GM12874 (cell line): Measurements from ENCODE around the gene CCDC102A.

ENCODE experiments used
- CTCF ChIP-seq: IDR thresholded peaks from 2 replicates; pipeline ENCODE4 v1.5.1; 2011; ENCODE audit warnings: low read depth, mild to moderate bottlenecking, control low read depth, low read length, moderate library complexity; ENCODE audit not compliant: insufficient read depth

CCDC102A gene

GRCh38 chr16:57505169-57505568 is 31.2 kb downstream of the CCDC102A start:
- no peak for TF ChIP-seq CTCF

- no peak for TF ChIP-seq CTCF
Observed at GRCh38 chr16:57504491-57504890, 31.9 kb downstream of the CCDC102A start.

GRCh38 chr16:57504001-57504400 is 32.4 kb downstream of the CCDC102A start:
- no peak for TF ChIP-seq CTCF

- TF ChIP-seq CTCF: no peak
Observed at GRCh38 chr16:57503366-57503765, 33.0 kb downstream of the CCDC102A start.

GRCh38 chr16:57502048-57502775 is 34.2 kb downstream of the CCDC102A start:
- TF ChIP-seq CTCF: no peak

- no peak for TF ChIP-seq CTCF
Observed at GRCh38 chr16:57501492-57501891, 34.9 kb downstream of the CCDC102A start.

- TF ChIP-seq CTCF: no peak
Observed at GRCh38 chr16:57500578-57501111, 35.7 kb downstream of the CCDC102A start.
